Measurements from ENCODE around the gene ATP1B1. TPM values are rescaled to one million over a fixed set of nuclear protein-coding genes. Genes with fewer than 3 reads are reported as not detected.

The ATP1B1 gene
- total and polyA plus RNA-seq, 9 of the 15 experiments (the other 6 are each of a cell fraction or from before 2014, with no cell fraction given) = 0.76 to 3.0 (median 1.7) TPM

GRCh38 chr1:169072945-169073725 lies 33.4 kb upstream of the ATP1B1 start:
- Histone ChIP-seq H3K27me3 (ENCODE audit: control insufficient read depth in 2 of 2, insufficient read depth in 2 of 2, low read length in 2 of 2) (no peaks in the 10 kb centered on the region), H3K79me2 (ENCODE audit: control insufficient read depth, insufficient read depth, low read length) (no peaks in the 10 kb centered on the region), H3K27ac (ENCODE audit: extremely low read depth, low read depth, low read length) (no peak overlapping the region), H3K4me3 (no peak overlapping the region), H3K9ac (ENCODE audit: insufficient read depth in 1 of 2, low read depth in 2 of 2, low read length in 2 of 2) (no peak overlapping the region), H4K20me1 (replicated peaks; ENCODE audit: control insufficient read depth, insufficient read depth, low read length) (no peaks in the 10 kb centered on the region), H2AFZ (ENCODE audit: low read depth, low read length) (no peak overlapping the region), H3K4me1 (replicated peaks in 1 of 2; ENCODE audit: control insufficient read depth in 2 of 2, insufficient read depth in 2 of 2, low read length in 2 of 2) (no peaks in the 10 kb centered on the region), H3K9me1 (ENCODE audit: control insufficient read depth, insufficient read depth, low read length) (no peaks in the 10 kb centered on the region), H3K9me3 (replicated peaks; ENCODE audit: control insufficient read depth, insufficient read depth, low read depth, low read length) (no peaks in the 10 kb centered on the region), H3K4me2 (ENCODE audit: insufficient read depth, low read length) (no peak overlapping the region), H3K36me3 (ENCODE audit: control insufficient read depth, insufficient read depth, low read length) (no peaks in the 10 kb centered on the region)
- in situ Hi-C loops (cut with MboI) = no loop called here
- FAIRE-seq (no peak), DNase-seq (ENCODE audit: extremely low read depth in 1 of 4, low spot score in 3 of 4) (no peak), ATAC-seq (no peak)
- intact Hi-C loops (cut with micrococcal nuclease) = no loop called here
- WGBS (ENCODE audit: insufficient coverage, low coverage, missing lambda C conversion rate) = 3% methylated on average over 6 of the region's 6 CpGs
- CTCF ChIA-PET (ENCODE audit: low intra/inter-chr PET ratio) = no interaction called here
- TF ChIP-seq MYC (IDR thresholded peaks at IDR 0.05; ENCODE audit: low read depth, low read length) = no peak
- TF ChIP-seq MYC (CRISPR knock-in tag; IDR thresholded peaks at IDR 0.05; ENCODE audit: borderline replicate concordance, low read depth) = no peak
- no peak for TF ChIP-seq TCF15 (CRISPR knock-in tag; IDR thresholded peaks at IDR 0.05)
- TF ChIP-seq ZNF57 (CRISPR knock-in tag; IDR thresholded peaks at IDR 0.05) = no peak
- TF ChIP-seq ZNF311 (CRISPR knock-in tag; IDR thresholded peaks at IDR 0.05) = no peak
- no peak for TF ChIP-seq MEIS2 (IDR thresholded peaks at IDR 0.05; ENCODE audit: partially characterized antibody)
- TF ChIP-seq DPF2 (IDR thresholded peaks at IDR 0.05) = no peak
- no peak for TF ChIP-seq SNRNP70 (optimal IDR thresholded peaks at IDR 0.05; ENCODE audit: low read depth, low read length)
- TF ChIP-seq TEAD4 (IDR thresholded peaks at IDR 0.05; ENCODE audit: low read length) = no peak
- no peak for TF ChIP-seq TEAD4 (CRISPR knock-in tag; IDR thresholded peaks at IDR 0.05; ENCODE audit: borderline replicate concordance)
- no peak for TF ChIP-seq MNT (conservative IDR thresholded peaks at IDR 0.05)
- POLR2A ChIA-PET = interaction anchor here (0.5 kb wide), 1 partner anchor 17 kb away, joined by 3 read pairs; no protein-coding TSS in a partner anchor
- BruUV-seq (replicated peaks) = no TSS peak
